Aorta (tissue), 5 donors: ENCODE results near the gene ABCA13. TPM values are rescaled to one million over a fixed set of nuclear protein-coding genes. Genes with fewer than 3 reads are reported as not detected.

Experiments used
- ATAC-seq: fragments of 200-7000 bp; cut with Tn5 transposase; one replicate; pipeline ENCODE4 v1.9.1; 2022; ENCODE audit warnings: moderate library complexity; ENCODE audit not compliant: low FRiP score
- DNase-seq, 2 donors: peaks; one replicate each; pipeline ENCODE4 v3.0.0-alpha.2; 2020
- H3K27ac ChIP-seq, 2 donors: one replicate each; pipeline ENCODE4 v1.5.1; 2013; ENCODE audit warnings: low read length in 2 of 2, mild to moderate bottlenecking in 2 of 2, moderate library complexity in 2 of 2, control low read depth in 1 of 2, inconsistent platforms in 1 of 2, low read depth in 1 of 2
- H3K27me3 ChIP-seq, 2 donors: one replicate each; pipeline ENCODE4 v1.6.1; 2013; ENCODE audit warnings: control low read depth in 1 of 2, low read length in 1 of 2, mild to moderate bottlenecking in 1 of 2, moderate library complexity in 1 of 2; ENCODE audit not compliant: insufficient read depth in 2 of 2, control insufficient read depth in 1 of 2
- H3K36me3 ChIP-seq, 2 donors: one replicate each; pipeline ENCODE4 v1.6.1; 2013; ENCODE audit warnings: control low read depth in 1 of 2, low read length in 1 of 2, mild to moderate bottlenecking in 1 of 2; ENCODE audit not compliant: insufficient read depth in 2 of 2, control insufficient read depth in 1 of 2
- H3K4me1 ChIP-seq, 2 donors: one replicate each; pipeline ENCODE4 v1.6.1; 2013; ENCODE audit warnings: low read length in 2 of 2, control low read depth in 1 of 2, mild to moderate bottlenecking in 1 of 2, moderate library complexity in 1 of 2; ENCODE audit not compliant: insufficient read depth in 2 of 2, control insufficient read depth in 1 of 2
- H3K4me3 ChIP-seq, 2 donors: one replicate each; pipeline ENCODE4 v1.5.1; 2013; ENCODE audit warnings: low read length in 2 of 2, control low read depth in 1 of 2, mild to moderate bottlenecking in 1 of 2
- H3K9me3 ChIP-seq: one replicate; pipeline ENCODE4 v1.6.1; 2013; ENCODE audit warnings: mild to moderate bottlenecking, low read length; ENCODE audit not compliant: control insufficient read depth
- WGBS, 2 donors: extraction: QIAGEN DNeasy Blood & Tissue Kit; methylation state at CpG; one replicate each; pipeline ENCODE4 v1.1.7; 2013; 5-methylcytosine and 5-hydroxymethylcytosine counted together
- intact Hi-C, 2 donors: fragments of 100-400 bp; cut with DNase I; formaldehyde crosslinking; loops; one replicate each; pipeline versions ENCODE4 v1.14.2 to v1.15.0; 2022
- polyA plus RNA-seq, 2 donors: library from polyadenylated mRNA; stranded (reverse); fragments of 200-250 nt; gene quantifications; one replicate each; pipeline ENCODE4 v1.2.3, GENCODE V29; 2013
- total RNA-seq, 2 donors: library from RNA; stranded (reverse); fragmentation: NEBNext Ultra II Directional; extraction: Animal tissue kit (Norgen Biotek cat#: 25700); gene quantifications; one replicate each; pipeline ENCODE4 v1.2.1, GENCODE V29; 2021
- donor health status: healthy with polysubstance abuse.
- donor health status: Bipolar disorder and iron deficiency.
- donor health status: DM: no; HTN: no; CAD: no.
- donor health status: DM: no; HTN: no; CAD: no.
- donor health status: DM: yes; HTN: yes; CAD: no.

ABCA13 gene
- total and polyA plus RNA-seq, 4 donors = 0.06 to 0.12 TPM; not detected in 2

- Histone ChIP-seq H3K27me3 (peaks cover 0 to 2% of the 10 kb centered on the region in 2 donors), H3K36me3 (no peaks in the 10 kb centered on the region), H3K9me3 (peaks cover 3% of the 10 kb centered on the region), H3K4me1 (no peaks in the 10 kb centered on the region), H3K27ac (no peak overlapping the region), H3K4me3 (no peak overlapping the region)
- intact Hi-C loops = no loop called here
- DNase-seq (no peak), ATAC-seq (no peak)
Observed at GRCh38 chr7:48376263-48376662, 205.0 kb downstream of the ABCA13 start.

- H3K27me3 ChIP-seq = peaks cover 0 to 2% of the 10 kb centered on the region in 2 donors
- DNase-seq (no peak), ATAC-seq (no peak)
- no peaks in the 10 kb centered on the region for H3K36me3 ChIP-seq
- intact Hi-C loops = no loop called here
- 76 to 84% methylated on average over 1 of the region's 1 CpG for WGBS, 2 donors
- no peak overlapping the region for H3K4me3 ChIP-seq
- no peaks in the 10 kb centered on the region for H3K9me3 ChIP-seq
- no peaks in the 10 kb centered on the region for H3K4me1 ChIP-seq
- no peak overlapping the region for H3K27ac ChIP-seq
Observed at GRCh38 chr7:48380921-48381320, 209.7 kb downstream of the ABCA13 start.

- Histone ChIP-seq H3K27ac (no peak overlapping the region), H3K4me3 (no peak overlapping the region), H3K4me1 (no peaks in the 10 kb centered on the region), H3K9me3 (no peaks in the 10 kb centered on the region), H3K36me3 (no peaks in the 10 kb centered on the region), H3K27me3 (peaks cover 0 to 2% of the 10 kb centered on the region in 2 donors)
- intact Hi-C loops = no loop called here
- ATAC-seq (no peak), DNase-seq (no peak)
- WGBS, 2 donors = 78 to 83% methylated on average over 8 of the region's 8 CpGs
Observed at GRCh38 chr7:48381571-48381970, 210.3 kb downstream of the ABCA13 start.

GRCh38 chr7:48384180-48384752, 213.0 kb downstream of the ABCA13 start:
- H3K27me3 ChIP-seq = no peaks in the 10 kb centered on the region
- no peak for DNase-seq
- H3K9me3 ChIP-seq = no peaks in the 10 kb centered on the region
- intact Hi-C loops = no loop called here
- no peak for ATAC-seq
- no peak overlapping the region for H3K4me3 ChIP-seq
- no peak overlapping the region for H3K27ac ChIP-seq
- no peaks in the 10 kb centered on the region for H3K4me1 ChIP-seq
- 86 to 88% methylated on average over 6 of the region's 6 CpGs for WGBS, 2 donors
- H3K36me3 ChIP-seq = no peaks in the 10 kb centered on the region

GRCh38 chr7:48387932-48388331, 216.7 kb downstream of the ABCA13 start:
- Histone ChIP-seq H3K27ac (no peak overlapping the region), H3K4me1 (no peaks in the 10 kb centered on the region), H3K4me3 (no peak overlapping the region), H3K27me3 (no peaks in the 10 kb centered on the region), H3K36me3 (no peaks in the 10 kb centered on the region), H3K9me3 (no peaks in the 10 kb centered on the region)
- DNase-seq (no peak), ATAC-seq (no peak)
- intact Hi-C loops = no loop called here
- WGBS, 2 donors = 57 to 70% methylated on average over 2 of the region's 2 CpGs

GRCh38 chr7:48388911-48389310, 217.7 kb downstream of the ABCA13 start:
- H3K4me3 ChIP-seq = no peak overlapping the region
- no peak overlapping the region for H3K27ac ChIP-seq
- 80 to 86% methylated on average over 4 of the region's 4 CpGs for WGBS, 2 donors
- H3K27me3 ChIP-seq = no peaks in the 10 kb centered on the region
- no peak for DNase-seq
- no peaks in the 10 kb centered on the region for H3K9me3 ChIP-seq
- intact Hi-C loops = no loop called here
- H3K36me3 ChIP-seq = no peaks in the 10 kb centered on the region
- H3K4me1 ChIP-seq = no peaks in the 10 kb centered on the region
- ATAC-seq = no peak

GRCh38 chr7:48389977-48390376, 218.7 kb downstream of the ABCA13 start:
- H3K27ac ChIP-seq = no peak overlapping the region
- H3K36me3 ChIP-seq = no peaks in the 10 kb centered on the region
- ATAC-seq (no peak), DNase-seq (no peak)
- no peaks in the 10 kb centered on the region for H3K4me1 ChIP-seq
- intact Hi-C loops = no loop called here
- H3K9me3 ChIP-seq = no peaks in the 10 kb centered on the region
- H3K4me3 ChIP-seq = no peak overlapping the region
- WGBS, 2 donors = 21 to 33% methylated on average over 2 of the region's 2 CpGs
- no peaks in the 10 kb centered on the region for H3K27me3 ChIP-seq

GRCh38 chr7:48390388-48391327, 219.4 kb downstream of the ABCA13 start:
- DNase-seq = peak in 1 of 2 donors; percentile 73
- H3K9me3 ChIP-seq = no peaks in the 10 kb centered on the region
- H3K27me3 ChIP-seq = no peaks in the 10 kb centered on the region
- WGBS, 2 donors = 56 to 66% methylated on average over 6 of the region's 6 CpGs
- H3K4me1 ChIP-seq = no peaks in the 10 kb centered on the region
- H3K4me3 ChIP-seq = no peak overlapping the region
- no peak overlapping the region for H3K27ac ChIP-seq
- H3K36me3 ChIP-seq = no peaks in the 10 kb centered on the region
- intact Hi-C loops = no loop called here
- ATAC-seq = no peak

GRCh38 chr7:48398191-48398590, 226.9 kb downstream of the ABCA13 start:
- no peak for ATAC-seq
- no peak overlapping the region for H3K4me3 ChIP-seq
- intact Hi-C loops = no loop called here
- H3K36me3 ChIP-seq = no peaks in the 10 kb centered on the region
- no peaks in the 10 kb centered on the region for H3K4me1 ChIP-seq
- 94 to 96% methylated on average over 2 of the region's 2 CpGs for WGBS, 2 donors
- H3K9me3 ChIP-seq = no peaks in the 10 kb centered on the region
- peaks cover 0 to 2% of the 10 kb centered on the region in 2 donors for H3K27me3 ChIP-seq
- DNase-seq = no peak
- H3K27ac ChIP-seq = no peak overlapping the region
